Measurements from ENCODE around the gene SLC38A7. TPM values are rescaled to one million over a fixed set of nuclear protein-coding genes. Genes with fewer than 3 reads are reported as not detected.
"Not testable (repeated sequence)": the region's sequence is repeated elsewhere in the genome, so short reads cannot be mapped to it uniquely, and the experiment has no call there.

The SLC38A7 gene
- total RNA-seq, 6 donors from 2014 or later, result 6.5 to 34.6 (median 22.4) TPM

GRCh38 chr16:58661199-58661830 lies 23.3 kb downstream of the SLC38A7 start:
- TF ChIP-seq POLR2A (IDR thresholded peaks at IDR 0.05) (no peak), CTCF (IDR thresholded peaks at IDR 0.05) (peak in 5 of 6 experiments; percentile 13 to 65 (median 41)), POLR2AphosphoS5 (IDR thresholded peaks at IDR 0.05) (no peak), EP300 (IDR thresholded peaks at IDR 0.05) (no peak)
- Histone ChIP-seq H3K27me3 (no peaks in the 10 kb centered on the region), H3K9me3 (no peaks in the 10 kb centered on the region), H3K4me1 (no peaks in the 10 kb centered on the region), H3K4me3 (no peak overlapping the region), H3K36me3 (no peaks in the 10 kb centered on the region), H3K27ac (no peak overlapping the region)
- WGBS, 2 donors, result 42 to 44% methylated on average over 12 of the region's 12 CpGs
- ATAC-seq (ENCODE audit: low FRiP score in 2 of 2) (peak; percentile 83 to 93), DNase-seq (peak in 1 of 2 donors; percentile 62)

GRCh38 chr16:58659911-58660310 lies 24.7 kb downstream of the SLC38A7 start:
- H3K4me3 ChIP-seq; H3K4me1 ChIP-seq; DNase-seq; H3K27me3 ChIP-seq; H3K27ac ChIP-seq; ATAC-seq (ENCODE audit: low FRiP score in 2 of 2); H3K9me3 ChIP-seq; H3K36me3 ChIP-seq: not testable (repeated sequence)
- WGBS, 2 donors, result 83 to 90% methylated on average over 11 of the region's 11 CpGs

GRCh38 chr16:58658796-58659211 lies 25.8 kb downstream of the SLC38A7 start:
- WGBS, 2 donors, result 76 to 80% methylated on average over 3 of the region's 3 CpGs
- Histone ChIP-seq H3K36me3 (no peaks in the 10 kb centered on the region), H3K27ac (no peak overlapping the region), H3K4me1 (no peaks in the 10 kb centered on the region), H3K9me3 (no peaks in the 10 kb centered on the region), H3K27me3 (no peaks in the 10 kb centered on the region), H3K4me3 (no peak overlapping the region)
- no peak for TF ChIP-seq CTCF (IDR thresholded peaks at IDR 0.05)
- TF ChIP-seq EP300 (IDR thresholded peaks at IDR 0.05), result no peak
- TF ChIP-seq POLR2AphosphoS5 (IDR thresholded peaks at IDR 0.05), result no peak
- TF ChIP-seq POLR2A (IDR thresholded peaks at IDR 0.05), result no peak
- DNase-seq (no peak), ATAC-seq (ENCODE audit: low FRiP score in 2 of 2) (no peak)

GRCh38 chr16:58656899-58657298 lies 27.7 kb downstream of the SLC38A7 start:
- H3K4me3 ChIP-seq, result no peak overlapping the region
- H3K27me3 ChIP-seq, result no peaks in the 10 kb centered on the region
- no peak for ATAC-seq (ENCODE audit: low FRiP score in 2 of 2)
- DNase-seq, result no peak
- 81 to 83% methylated on average over 4 of the region's 4 CpGs for WGBS, 2 donors
- H3K27ac ChIP-seq, result no peak overlapping the region
- TF ChIP-seq EP300 (IDR thresholded peaks at IDR 0.05) (no peak), POLR2AphosphoS5 (IDR thresholded peaks at IDR 0.05) (no peak), POLR2A (IDR thresholded peaks at IDR 0.05) (no peak), CTCF (IDR thresholded peaks at IDR 0.05) (no peak)
- no peaks in the 10 kb centered on the region for H3K9me3 ChIP-seq
- H3K4me1 ChIP-seq, result no peaks in the 10 kb centered on the region
- H3K36me3 ChIP-seq, result no peaks in the 10 kb centered on the region

GRCh38 chr16:58655215-58655596 lies 29.4 kb downstream of the SLC38A7 start:
- H3K9me3 ChIP-seq, result no peaks in the 10 kb centered on the region
- no peaks in the 10 kb centered on the region for H3K4me1 ChIP-seq
- no peaks in the 10 kb centered on the region for H3K36me3 ChIP-seq
- TF ChIP-seq CTCF (IDR thresholded peaks at IDR 0.05) (no peak), EP300 (IDR thresholded peaks at IDR 0.05) (no peak), POLR2A (IDR thresholded peaks at IDR 0.05) (no peak), POLR2AphosphoS5 (IDR thresholded peaks at IDR 0.05) (no peak)
- ATAC-seq (ENCODE audit: low FRiP score in 2 of 2) (no peak), DNase-seq (no peak)
- no peak overlapping the region for H3K4me3 ChIP-seq
- 82 to 84% methylated on average over 8 of the region's 8 CpGs for WGBS, 2 donors
- H3K27ac ChIP-seq, result no peak overlapping the region
- no peaks in the 10 kb centered on the region for H3K27me3 ChIP-seq
